ENCODE results near the gene INSIG2. TPM values are rescaled to one million over a fixed set of nuclear protein-coding genes. Genes with fewer than 3 reads are reported as not detected.
"Not testable (repeated sequence)": the region's sequence is repeated elsewhere in the genome, so short reads cannot be mapped to it uniquely, and the experiment has no call there.

Gene INSIG2
- total RNA-seq, 1 donor from 2014 or later: 17.1 TPM

DNA sequence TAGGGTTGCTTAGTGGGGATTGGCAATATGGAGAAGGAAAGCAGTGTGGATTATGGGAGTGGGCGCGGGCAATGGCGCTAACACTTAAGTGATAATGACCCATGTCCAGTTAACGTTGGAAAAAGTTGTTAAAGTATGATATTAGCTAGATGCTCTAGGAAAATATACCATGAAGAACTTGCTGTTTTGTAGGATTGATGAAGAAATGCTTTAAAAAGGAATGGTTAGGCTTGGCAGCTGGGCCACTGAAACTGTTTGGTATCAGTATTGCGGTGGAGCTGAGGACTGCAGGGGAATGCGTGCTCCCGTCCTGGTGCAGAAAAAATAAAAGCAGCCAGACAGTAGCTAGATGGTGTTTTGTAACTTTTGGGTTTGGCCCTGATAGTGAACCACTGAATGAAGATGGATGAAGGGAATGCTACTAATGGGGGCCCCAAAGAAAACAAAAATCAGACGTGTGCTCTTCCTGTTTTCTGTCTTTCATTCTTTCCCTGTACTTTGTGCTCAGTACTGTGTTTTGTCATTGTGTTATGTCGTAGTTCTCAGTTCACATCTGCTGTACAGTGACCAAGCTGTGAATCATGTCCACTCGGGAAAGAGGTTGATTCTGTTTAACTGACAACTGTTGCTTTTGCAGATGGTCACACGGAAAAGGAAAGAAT lies 999 bp downstream of the INSIG2 start:
- Histone ChIP-seq H3K27me3 (ENCODE audit: control insufficient read depth, insufficient read depth, low read length) (no peaks in the 10 kb centered on the region), H3K4me3 (ENCODE audit: low read depth, low read length) (peak overlapping the region; percentile 88), H3K36me3 (ENCODE audit: control insufficient read depth, insufficient read depth, low read length) (no peaks in the 10 kb centered on the region)
- no peak for TF ChIP-seq CTCF (IDR thresholded peaks at IDR 0.05; ENCODE audit: insufficient read depth, low read length, poor library complexity, severe bottlenecking)
- no peak for DNase-seq (ENCODE audit: low read depth)

DNA sequence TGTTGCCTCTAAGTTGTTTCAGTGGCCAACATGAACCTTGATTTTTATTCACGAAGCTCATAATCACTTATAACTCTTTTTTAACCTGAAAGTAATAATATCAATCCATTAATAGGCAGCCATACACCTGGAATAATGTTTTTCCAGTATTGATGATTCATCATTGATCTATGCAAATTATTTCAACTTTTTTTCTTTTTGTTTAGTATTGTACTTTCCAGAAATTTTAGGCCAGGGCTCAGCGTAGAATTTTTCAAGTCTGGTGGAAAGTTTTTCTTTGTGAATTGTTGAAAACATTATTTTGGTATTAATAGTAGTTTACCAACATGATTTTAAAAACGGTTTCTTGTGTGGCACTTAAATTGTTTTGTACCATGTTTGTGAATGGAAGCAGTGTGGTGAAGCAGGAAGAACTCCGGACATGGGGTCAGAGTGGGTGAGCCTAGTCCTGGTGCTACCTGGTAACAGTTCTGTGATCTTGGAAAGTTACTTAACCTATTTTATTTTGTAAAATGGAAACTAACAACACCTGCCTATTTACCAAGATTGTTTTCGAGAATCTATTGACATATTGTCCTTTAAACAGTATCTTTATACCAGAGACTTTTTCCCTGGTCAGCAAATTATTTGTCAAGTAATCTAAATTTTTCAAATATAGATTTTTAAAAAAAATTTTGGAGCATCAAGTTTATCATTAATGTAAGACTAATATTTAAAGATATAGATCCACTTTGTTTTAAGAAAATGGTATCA lies 2.3 kb downstream of the INSIG2 start:
- Histone ChIP-seq H3K27me3 (ENCODE audit: control insufficient read depth, insufficient read depth, low read length) (no peaks in the 10 kb centered on the region), H3K36me3 (ENCODE audit: control insufficient read depth, insufficient read depth, low read length) (no peaks in the 10 kb centered on the region), H3K4me3 (ENCODE audit: low read depth, low read length) (peak overlapping the region; percentile 12)
- no peak for DNase-seq (ENCODE audit: low read depth)
- TF ChIP-seq CTCF (IDR thresholded peaks at IDR 0.05; ENCODE audit: insufficient read depth, low read length, poor library complexity, severe bottlenecking): no peak

DNA sequence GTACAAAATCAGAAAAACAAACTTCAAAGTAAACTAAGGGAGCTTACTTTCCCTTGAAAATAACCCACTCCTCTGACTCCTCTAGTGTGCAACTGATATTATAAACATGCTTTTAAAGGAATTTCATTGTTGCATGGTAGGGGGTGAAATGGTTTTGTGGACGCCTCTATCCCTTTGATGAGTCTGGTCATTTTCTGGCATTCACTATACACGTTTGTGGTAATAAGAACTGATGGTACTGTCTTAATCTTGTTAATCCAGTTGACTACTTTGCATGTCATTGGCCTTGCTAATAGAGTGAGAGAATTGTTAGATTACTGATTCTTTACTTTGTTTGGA lies 2.8 kb downstream of the INSIG2 start:
- H3K4me3 ChIP-seq (ENCODE audit: low read depth, low read length): no peak overlapping the region
- no peak for TF ChIP-seq CTCF (IDR thresholded peaks at IDR 0.05; ENCODE audit: insufficient read depth, low read length, poor library complexity, severe bottlenecking)
- DNase-seq (ENCODE audit: low read depth): no peak
- H3K27me3 ChIP-seq (ENCODE audit: control insufficient read depth, insufficient read depth, low read length): no peaks in the 10 kb centered on the region
- no peaks in the 10 kb centered on the region for H3K36me3 ChIP-seq (ENCODE audit: control insufficient read depth, insufficient read depth, low read length)

DNA sequence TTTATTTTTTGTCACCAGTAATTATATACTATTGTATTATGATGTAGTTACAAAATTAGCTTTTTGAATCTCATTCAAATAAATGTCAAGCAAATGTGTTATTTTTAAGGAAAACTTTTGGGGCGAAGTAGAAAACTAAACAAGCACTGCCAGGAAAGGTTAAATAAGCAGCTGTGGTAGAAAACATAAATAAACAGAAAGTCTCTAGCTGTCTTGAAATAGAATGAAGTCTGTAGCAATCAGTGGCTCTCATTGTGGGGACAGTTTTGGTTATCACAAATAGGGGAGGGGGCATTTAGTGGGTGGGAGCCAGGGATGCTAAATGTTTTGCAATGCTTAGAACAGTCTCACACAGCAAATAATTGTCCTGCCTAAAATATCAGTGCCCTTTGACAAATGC lies 3.4 kb downstream of the INSIG2 start:
- TF ChIP-seq CTCF (IDR thresholded peaks at IDR 0.05; ENCODE audit: insufficient read depth, low read length, poor library complexity, severe bottlenecking): no peak
- Histone ChIP-seq H3K27me3 (ENCODE audit: control insufficient read depth, insufficient read depth, low read length) (no peaks in the 10 kb centered on the region), H3K4me3 (ENCODE audit: low read depth, low read length) (no peak overlapping the region)

GRCh38 chr2:118094102-118094501 lies 5.8 kb downstream of the INSIG2 start:
- H3K36me3 ChIP-seq (ENCODE audit: control insufficient read depth, insufficient read depth, low read length); H3K4me3 ChIP-seq (ENCODE audit: low read depth, low read length); H3K27me3 ChIP-seq (ENCODE audit: control insufficient read depth, insufficient read depth, low read length); DNase-seq (ENCODE audit: low read depth): not testable (repeated sequence)

More for the DNA sequence above, 3.4 kb downstream of the INSIG2 start:
- no peak for DNase-seq (ENCODE audit: low read depth)
- H3K36me3 ChIP-seq (ENCODE audit: control insufficient read depth, insufficient read depth, low read length): no peaks in the 10 kb centered on the region

DNA sequence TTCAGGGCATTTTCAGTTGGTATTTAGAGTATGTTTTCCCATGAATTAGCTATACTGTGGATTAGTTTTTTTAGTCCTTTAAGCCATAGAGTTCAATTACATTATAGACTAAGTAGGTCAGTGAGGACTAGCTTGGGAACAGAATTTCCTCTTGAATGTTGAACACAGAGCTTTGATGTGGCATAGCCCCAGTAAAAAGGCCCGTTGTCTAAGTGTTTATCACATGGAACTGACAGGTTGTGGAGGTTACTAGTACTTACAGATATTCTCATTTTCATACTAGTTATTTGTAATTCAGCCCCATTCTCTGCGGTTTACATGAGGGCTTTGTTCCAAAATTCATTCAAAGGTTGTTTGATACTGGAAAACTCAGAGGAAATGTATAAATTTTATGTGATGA lies 6.2 kb downstream of the INSIG2 start:
- DNase-seq (ENCODE audit: low read depth): no peak
- Histone ChIP-seq H3K36me3 (ENCODE audit: control insufficient read depth, insufficient read depth, low read length) (no peaks in the 10 kb centered on the region), H3K4me3 (ENCODE audit: low read depth, low read length) (no peak overlapping the region), H3K27me3 (ENCODE audit: control insufficient read depth, insufficient read depth, low read length) (no peaks in the 10 kb centered on the region)
- TF ChIP-seq CTCF (IDR thresholded peaks at IDR 0.05; ENCODE audit: insufficient read depth, low read length, poor library complexity, severe bottlenecking): no peak

Data from kidney epithelial cell (primary cell).